Loucy (cell line): Measurements from ENCODE around the gene NECAP2.

Experiments used
- CTCF ChIP-seq: fragments of 200-600 bp; sonication (generic); conservative IDR thresholded peaks from 2 replicates; pipeline ENCODE4 v1.5.1; 2014; ENCODE audit warnings: mild to moderate bottlenecking, antibody characterized with exemption, low read length
- EZH2phosphoT487 ChIP-seq: fragments of 200-600 bp; IDR thresholded peaks from 2 replicates; pipeline ENCODE4 v1.6.1; 2018; ENCODE audit warnings: antibody characterized with exemption, mild to moderate bottlenecking, moderate library complexity, borderline replicate concordance

DNA sequence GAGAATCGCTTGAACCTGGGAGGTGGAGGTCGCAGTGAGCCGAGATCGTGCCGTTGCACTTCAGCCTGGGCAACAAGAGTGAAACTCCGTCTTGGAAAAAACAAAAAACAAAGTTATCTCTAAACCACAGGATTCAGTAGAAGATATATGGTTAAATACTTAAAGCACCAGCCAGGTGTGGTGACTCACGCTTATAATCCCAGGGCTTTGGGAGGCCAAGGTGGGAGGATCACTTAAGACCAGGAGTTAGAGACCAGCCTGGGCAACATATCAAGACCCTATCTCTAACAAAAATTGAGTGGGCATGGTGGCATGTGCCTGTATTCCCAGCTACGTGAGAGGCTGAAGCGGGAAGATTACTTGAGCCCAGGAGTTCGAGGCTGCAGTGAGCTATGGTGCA, 5.6 kb downstream of the NECAP2 start:
- TF ChIP-seq CTCF (no peak), EZH2phosphoT487 (no peak)
